ENCODE measurements around the gene CTNNA1. TPM values are rescaled to one million over a fixed set of nuclear protein-coding genes. Genes with fewer than 3 reads are reported as not detected.
"Not testable (repeated sequence)": the region's sequence is repeated elsewhere in the genome, so short reads cannot be mapped to it uniquely, and the experiment has no call there.

Gene CTNNA1
- total RNA-seq, 4 donors from 2014 or later, result 140 to 752 (median 389) TPM

DNA sequence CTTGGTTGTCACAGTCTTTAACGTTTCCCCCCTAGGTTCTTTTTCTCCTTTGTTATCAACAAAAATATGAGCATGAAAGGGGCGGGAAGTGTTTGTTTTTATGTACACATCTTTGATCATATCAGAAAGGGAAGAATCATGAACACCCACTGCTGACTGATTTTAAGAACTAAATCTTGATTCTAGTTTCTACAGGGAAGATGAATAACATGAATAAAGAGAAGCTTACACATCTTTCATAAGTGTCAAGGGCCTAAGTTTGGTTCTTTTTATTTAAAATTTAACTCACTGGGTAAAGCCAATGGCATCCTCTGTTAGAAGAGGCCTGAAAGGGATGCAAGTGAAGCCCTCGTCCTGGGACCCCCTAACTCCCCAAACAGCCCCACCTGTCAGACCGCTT, 14.8 kb upstream of the CTNNA1 start:
- no peak for TF ChIP-seq POLR2A (IDR thresholded peaks at IDR 0.05)
- TF ChIP-seq, protein P1, sequence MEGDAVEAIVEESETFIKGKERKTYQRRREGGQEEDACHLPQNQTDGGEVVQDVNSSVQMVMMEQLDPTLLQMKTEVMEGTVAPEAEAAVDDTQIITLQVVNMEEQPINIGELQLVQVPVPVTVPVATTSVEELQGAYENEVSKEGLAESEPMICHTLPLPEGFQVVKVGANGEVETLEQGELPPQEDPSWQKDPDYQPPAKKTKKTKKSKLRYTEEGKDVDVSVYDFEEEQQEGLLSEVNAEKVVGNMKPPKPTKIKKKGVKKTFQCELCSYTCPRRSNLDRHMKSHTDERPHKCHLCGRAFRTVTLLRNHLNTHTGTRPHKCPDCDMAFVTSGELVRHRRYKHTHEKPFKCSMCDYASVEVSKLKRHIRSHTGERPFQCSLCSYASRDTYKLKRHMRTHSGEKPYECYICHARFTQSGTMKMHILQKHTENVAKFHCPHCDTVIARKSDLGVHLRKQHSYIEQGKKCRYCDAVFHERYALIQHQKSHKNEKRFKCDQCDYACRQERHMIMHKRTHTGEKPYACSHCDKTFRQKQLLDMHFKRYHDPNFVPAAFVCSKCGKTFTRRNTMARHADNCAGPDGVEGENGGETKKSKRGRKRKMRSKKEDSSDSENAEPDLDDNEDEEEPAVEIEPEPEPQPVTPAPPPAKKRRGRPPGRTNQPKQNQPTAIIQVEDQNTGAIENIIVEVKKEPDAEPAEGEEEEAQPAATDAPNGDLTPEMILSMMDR (IDR thresholded peaks at IDR 0.05), result no peak
- H3K27ac ChIP-seq, result no peak overlapping the region
- no peaks in the 10 kb centered on the region for H3K36me3 ChIP-seq
- H3K27me3 ChIP-seq, result no peaks in the 10 kb centered on the region
- H3K4me3 ChIP-seq, result no peak overlapping the region
- no peaks in the 10 kb centered on the region for H3K9me3 ChIP-seq
- intact Hi-C loops (cut with DNase I; ENCODE audit: low total_unique reads), result no loop called here
- no peak for DNase-seq
- H3K4me1 ChIP-seq, result no peaks in the 10 kb centered on the region

DNA sequence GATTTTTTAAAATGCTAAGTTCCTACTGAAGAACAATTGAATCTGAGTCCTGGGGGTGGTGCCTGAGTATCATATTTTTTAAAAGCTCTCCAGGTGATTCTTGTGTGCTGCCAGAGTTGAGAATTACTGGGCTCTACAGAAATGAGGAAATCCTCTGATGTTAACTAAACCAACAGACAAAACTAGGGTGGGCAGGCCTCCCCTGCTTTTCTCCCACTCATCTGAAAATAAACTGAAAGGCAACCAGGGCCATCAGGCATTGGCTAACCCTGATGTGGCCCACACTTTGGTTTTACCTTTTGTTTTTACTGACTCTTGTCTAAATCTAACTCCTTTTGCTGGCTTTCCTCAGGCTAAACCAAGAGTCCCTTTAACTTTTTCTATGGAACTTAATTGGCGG, 13.3 kb upstream of the CTNNA1 start:
- H3K4me3 ChIP-seq, result no peak overlapping the region
- H3K27ac ChIP-seq, result no peak overlapping the region
- no peaks in the 10 kb centered on the region for H3K36me3 ChIP-seq
- no peaks in the 10 kb centered on the region for H3K9me3 ChIP-seq
- intact Hi-C loops (cut with DNase I; ENCODE audit: low total_unique reads), result no loop called here
- no peaks in the 10 kb centered on the region for H3K27me3 ChIP-seq
- H3K4me1 ChIP-seq, result no peaks in the 10 kb centered on the region
- no peak for DNase-seq
- TF ChIP-seq, protein P1 (IDR thresholded peaks at IDR 0.05), result no peak
- no peak for TF ChIP-seq POLR2A (IDR thresholded peaks at IDR 0.05)

GRCh38 chr5:138743484-138743883, 9.7 kb upstream of the CTNNA1 start:
- no peak for TF ChIP-seq POLR2A (IDR thresholded peaks at IDR 0.05)
- TF ChIP-seq, protein P1 (IDR thresholded peaks at IDR 0.05), result no peak
- intact Hi-C loops (cut with DNase I; ENCODE audit: low total_unique reads), result no loop called here
- H3K4me1 ChIP-seq, result no peaks in the 10 kb centered on the region
- no peak overlapping the region for H3K4me3 ChIP-seq
- no peaks in the 10 kb centered on the region for H3K9me3 ChIP-seq
- no peak overlapping the region for H3K27ac ChIP-seq
- no peaks in the 10 kb centered on the region for H3K27me3 ChIP-seq
- no peak for DNase-seq
- H3K36me3 ChIP-seq, result no peaks in the 10 kb centered on the region

DNA sequence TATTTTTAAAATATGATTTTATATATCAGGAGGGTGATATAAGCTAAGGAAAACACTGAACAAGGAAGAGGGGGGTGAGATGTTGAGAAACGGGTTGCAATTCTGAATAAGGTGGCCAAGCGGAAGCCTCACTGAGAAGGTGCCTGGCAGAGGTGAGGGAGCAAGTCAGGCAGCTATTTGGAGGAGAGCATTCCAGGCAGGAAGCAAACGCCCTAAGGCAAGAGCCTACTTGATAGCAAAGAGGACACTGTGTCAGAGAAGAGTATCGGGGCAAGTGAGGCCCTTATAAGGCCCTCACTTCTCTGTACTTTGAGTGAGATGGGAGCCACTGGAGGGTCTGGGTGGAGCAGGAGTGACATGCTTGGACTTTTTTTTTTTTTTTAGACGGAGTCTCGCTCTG, 8.0 kb upstream of the CTNNA1 start:
- Histone ChIP-seq H3K27ac (no peak overlapping the region), H3K4me3 (no peak overlapping the region), H3K36me3 (no peaks in the 10 kb centered on the region), H3K27me3 (no peaks in the 10 kb centered on the region), H3K4me1 (no peaks in the 10 kb centered on the region), H3K9me3 (no peaks in the 10 kb centered on the region)
- TF ChIP-seq POLR2A (IDR thresholded peaks at IDR 0.05), result no peak
- TF ChIP-seq, protein P1 (IDR thresholded peaks at IDR 0.05), result no peak
- intact Hi-C loops (cut with DNase I; ENCODE audit: low total_unique reads), result no loop called here
- no peak for DNase-seq

- Histone ChIP-seq H3K36me3 (no peaks in the 10 kb centered on the region), H3K27ac (no peak overlapping the region), H3K4me1 (no peaks in the 10 kb centered on the region), H3K27me3 (no peaks in the 10 kb centered on the region), H3K4me3 (no peak overlapping the region), H3K9me3 (no peaks in the 10 kb centered on the region)
- intact Hi-C loops (cut with DNase I; ENCODE audit: low total_unique reads), result no loop called here
- TF ChIP-seq POLR2A (IDR thresholded peaks at IDR 0.05), result no peak
- TF ChIP-seq, protein P1 (IDR thresholded peaks at IDR 0.05), result no peak
- DNase-seq, result no peak
Measured at GRCh38 chr5:138748630-138749081, 4.6 kb upstream of the CTNNA1 start.

GRCh38 chr5:138751344-138751743, 1.9 kb upstream of the CTNNA1 start:
- not testable (repeated sequence) for DNase-seq, H3K4me3 ChIP-seq, H3K36me3 ChIP-seq, H3K27ac ChIP-seq, H3K9me3 ChIP-seq, H3K27me3 ChIP-seq
- peaks cover 5 to 13% of the 10 kb centered on the region in 2 donors for H3K4me1 ChIP-seq
- intact Hi-C loops (cut with DNase I; ENCODE audit: low total_unique reads), result loop anchor here (5.0 kb wide), 1 partner anchor 174 kb away; the partner anchor contains the start of gene HSPA9
